SIG-M5 treated with dmso at 0.1 percent for 504 hours (cell line): Measurements from ENCODE around the gene HLA-DQB1.
"Not testable (repeated sequence)": the region's sequence is repeated elsewhere in the genome, so short reads cannot be mapped to it uniquely, and the experiment has no call there.

Experiments
- DNase-seq: peaks from one replicate; lab custom pipeline; 2025; ENCODE audit not compliant: unreplicated experiment; lab: John Stamatoyannopoulos, UW

HLA-DQB1 gene

GRCh38 chr6:32666420-32667300 lies at the start of gene HLA-DQB1:
HLA-DQB1 (minus strand) TSS chr6:32666657; CDS start chr6:32666607, 50 bp downstream.
- peak; percentile 29 for DNase-seq

GRCh38 chr6:32713241-32713640 lies 46.8 kb upstream of the HLA-DQB1 start:
- DNase-seq: no peak

- DNase-seq: no peak
Measured at GRCh38 chr6:32709625-32710024, 43.2 kb upstream of the HLA-DQB1 start.

- not testable (repeated sequence) for DNase-seq
Measured at GRCh38 chr6:32705164-32705563, 38.7 kb upstream of the HLA-DQB1 start.

- DNase-seq: no peak
Measured at GRCh38 chr6:32703347-32703746, 36.9 kb upstream of the HLA-DQB1 start.

- peak; percentile 23 for DNase-seq
Measured at GRCh38 chr6:32700391-32701040, 34.1 kb upstream of the HLA-DQB1 start.

- no peak for DNase-seq
Measured at GRCh38 chr6:32697031-32697430, 30.6 kb upstream of the HLA-DQB1 start.

- no peak for DNase-seq
Measured at GRCh38 chr6:32692019-32692418, 25.6 kb upstream of the HLA-DQB1 start.

GRCh38 chr6:32689531-32690501 lies 23.4 kb upstream of the HLA-DQB1 start:
- no peak for DNase-seq

- no peak for DNase-seq
Measured at GRCh38 chr6:32685603-32686002, 19.1 kb upstream of the HLA-DQB1 start.

GRCh38 chr6:32684246-32684645 lies 17.8 kb upstream of the HLA-DQB1 start:
- DNase-seq: no peak

- no peak for DNase-seq
Measured at GRCh38 chr6:32680055-32680454, 13.6 kb upstream of the HLA-DQB1 start.

- no peak for DNase-seq
Measured at GRCh38 chr6:32679492-32679891, 13.0 kb upstream of the HLA-DQB1 start.

- DNase-seq: not testable (repeated sequence)
Measured at GRCh38 chr6:32674123-32674522, 7.7 kb upstream of the HLA-DQB1 start.

- DNase-seq: not testable (repeated sequence)
Measured at GRCh38 chr6:32671908-32672307, 5.5 kb upstream of the HLA-DQB1 start.

- DNase-seq: no peak
Measured at GRCh38 chr6:32669893-32670292, 3.4 kb upstream of the HLA-DQB1 start.

- no peak for DNase-seq
Measured at GRCh38 chr6:32669240-32669639, 2.8 kb upstream of the HLA-DQB1 start.

GRCh38 chr6:32668226-32668747 lies 1.8 kb upstream of the HLA-DQB1 start:
- DNase-seq: peak; percentile 40

GRCh38 chr6:32665661-32666060 lies 796 bp downstream of the HLA-DQB1 start:
- DNase-seq: no peak

- DNase-seq: no peak
Measured at GRCh38 chr6:32664827-32665362, 1.6 kb downstream of the HLA-DQB1 start.

GRCh38 chr6:32664354-32664753 lies 2.1 kb downstream of the HLA-DQB1 start:
- no peak for DNase-seq
